Cardiac fibroblast (primary cell): ENCODE data around the gene ATP6V1E1.
A peak's percentile ranks its signal among the peaks of the same experiment; 100 is the strongest.

ENCODE experiments used
- DNase-seq, 2 donors: peaks; one replicate each; pipeline versions ENCODE4 v3.0.0 to v3.0.0-alpha.2; 2010; ENCODE audit warnings: low read depth in 2 of 2
- H3K4me3 ChIP-seq, 2 donors: replicated peaks in 1 of 2; 1 replicate in 1 of 2; 2 replicates in 1 of 2; pipeline ENCODE4 v1.5.1; 2011; ENCODE audit warnings: low read depth in 2 of 2, low read length in 2 of 2, mild to moderate bottlenecking in 2 of 2, moderate library complexity in 1 of 2
- TF ChIP-seq, protein P1 (sequence below): IDR thresholded peaks from one replicate; pipeline ENCODE4 v1.5.1; 2011; ENCODE audit warnings: low read depth, mild to moderate bottlenecking, low read length, inconsistent platforms

ATP6V1E1 gene

GRCh38 chr22:17633998-17634323 lies 5.4 kb upstream of the ATP6V1E1 start:
- TF ChIP-seq, protein P1, sequence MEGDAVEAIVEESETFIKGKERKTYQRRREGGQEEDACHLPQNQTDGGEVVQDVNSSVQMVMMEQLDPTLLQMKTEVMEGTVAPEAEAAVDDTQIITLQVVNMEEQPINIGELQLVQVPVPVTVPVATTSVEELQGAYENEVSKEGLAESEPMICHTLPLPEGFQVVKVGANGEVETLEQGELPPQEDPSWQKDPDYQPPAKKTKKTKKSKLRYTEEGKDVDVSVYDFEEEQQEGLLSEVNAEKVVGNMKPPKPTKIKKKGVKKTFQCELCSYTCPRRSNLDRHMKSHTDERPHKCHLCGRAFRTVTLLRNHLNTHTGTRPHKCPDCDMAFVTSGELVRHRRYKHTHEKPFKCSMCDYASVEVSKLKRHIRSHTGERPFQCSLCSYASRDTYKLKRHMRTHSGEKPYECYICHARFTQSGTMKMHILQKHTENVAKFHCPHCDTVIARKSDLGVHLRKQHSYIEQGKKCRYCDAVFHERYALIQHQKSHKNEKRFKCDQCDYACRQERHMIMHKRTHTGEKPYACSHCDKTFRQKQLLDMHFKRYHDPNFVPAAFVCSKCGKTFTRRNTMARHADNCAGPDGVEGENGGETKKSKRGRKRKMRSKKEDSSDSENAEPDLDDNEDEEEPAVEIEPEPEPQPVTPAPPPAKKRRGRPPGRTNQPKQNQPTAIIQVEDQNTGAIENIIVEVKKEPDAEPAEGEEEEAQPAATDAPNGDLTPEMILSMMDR = no peak
- no peak for DNase-seq
- H3K4me3 ChIP-seq = no peak overlapping the region

DNA sequence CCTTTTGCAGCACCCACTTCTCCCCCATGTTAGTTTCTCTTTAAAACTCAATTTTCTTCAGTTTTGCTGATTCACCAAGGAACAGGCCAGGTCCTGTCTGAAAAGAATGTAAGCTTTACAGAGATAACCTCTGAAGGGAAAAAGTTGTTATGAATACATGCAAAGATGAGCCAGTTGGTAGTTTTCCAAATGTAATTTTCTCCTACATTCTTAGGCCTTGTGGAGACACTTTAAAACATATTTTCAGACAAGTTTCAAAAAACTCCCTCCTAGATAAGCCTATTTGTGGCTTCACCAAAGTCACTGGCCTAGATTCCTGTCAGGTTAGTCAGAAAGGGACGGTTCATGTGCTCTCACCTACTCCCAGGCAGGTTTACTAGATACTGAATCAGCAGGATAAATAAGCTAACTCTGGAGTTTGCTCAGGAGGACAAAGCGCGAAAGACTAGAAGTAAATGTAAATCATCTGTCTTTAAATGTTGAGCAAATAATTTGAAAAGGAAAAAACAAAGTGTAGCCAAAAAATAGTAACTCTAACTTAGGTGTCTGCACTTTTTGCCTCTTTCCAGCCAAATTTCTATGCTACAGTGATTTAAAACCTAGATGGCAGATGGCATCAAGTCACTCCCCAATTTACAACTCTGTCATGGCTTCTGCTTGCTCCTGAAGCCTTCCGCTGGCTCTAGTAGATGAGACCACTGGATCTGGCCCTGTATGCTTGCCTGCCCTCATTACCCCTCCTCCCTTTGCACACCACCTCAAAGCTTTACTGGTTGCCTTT lies 4.9 kb upstream of the ATP6V1E1 start:
- no peak overlapping the region for H3K4me3 ChIP-seq
- TF ChIP-seq, protein P1 = no peak
- peak; percentile 71 to 77 for DNase-seq

DNA sequence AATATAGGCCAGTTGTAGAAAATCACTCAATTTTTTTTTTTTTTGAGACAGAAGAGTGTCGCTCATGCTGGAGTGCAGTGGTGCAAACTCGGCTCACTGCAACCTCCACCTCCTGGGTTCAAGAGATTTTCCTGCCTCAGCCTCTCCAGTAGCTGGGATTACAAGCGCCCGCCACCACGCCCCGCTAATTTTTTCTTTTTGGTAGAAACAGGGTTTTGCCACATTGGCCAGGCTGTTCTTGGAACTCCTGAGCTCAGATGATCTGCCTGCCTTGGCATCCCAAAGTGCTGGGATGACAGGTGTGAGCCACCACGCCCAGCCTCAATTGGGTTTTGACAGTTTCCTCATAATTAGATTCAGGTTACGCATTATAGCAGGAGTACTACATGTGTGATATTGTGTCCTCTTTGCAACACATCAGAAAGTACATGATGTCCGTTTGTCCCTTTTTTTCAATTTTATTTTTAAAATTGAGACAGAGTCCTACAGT lies 2.6 kb upstream of the ATP6V1E1 start:
- no peak for DNase-seq
- H3K4me3 ChIP-seq = no peak overlapping the region
- TF ChIP-seq, protein P1 = no peak

DNA sequence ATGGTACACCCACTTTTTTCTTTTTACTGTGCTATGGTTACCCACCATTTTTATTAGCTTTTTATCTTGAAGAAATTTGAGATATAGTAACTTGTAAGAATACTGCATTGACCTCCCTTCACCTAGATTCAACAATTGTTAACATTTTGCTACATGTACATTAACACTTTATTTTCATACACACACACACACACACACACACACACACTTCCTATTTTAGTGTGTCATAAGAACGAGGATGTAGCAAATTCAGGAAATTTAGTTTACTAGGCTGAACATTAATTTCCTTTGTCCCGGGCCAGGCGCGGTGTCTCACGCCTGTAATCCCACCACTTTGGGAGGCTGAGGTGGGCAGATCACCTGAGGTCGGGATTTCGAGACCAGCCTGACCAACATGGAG lies 1.1 kb upstream of the ATP6V1E1 start:
- no peak for DNase-seq
- H3K4me3 ChIP-seq = peak overlapping the region in 1 of 2 donors; percentile 100
- TF ChIP-seq, protein P1 = no peak

DNA sequence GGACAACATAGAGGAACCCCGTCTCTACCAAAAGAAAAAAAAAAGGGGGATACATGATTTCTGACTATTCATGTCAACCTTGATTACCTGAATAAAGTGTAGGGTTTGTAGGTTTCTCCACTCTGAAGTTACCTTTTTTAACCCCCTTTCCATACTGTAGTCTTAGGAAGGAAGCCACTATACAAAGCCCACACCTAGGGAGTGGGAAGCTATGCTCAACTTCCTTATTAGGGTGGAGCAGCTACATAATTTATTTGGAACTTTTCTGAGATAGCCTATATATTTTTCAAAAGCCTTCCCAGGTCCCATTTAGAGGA lies 582 bp upstream of the ATP6V1E1 start:
- TF ChIP-seq, protein P1 = no peak
- peak overlapping the region; percentile 99 to 100 for H3K4me3 ChIP-seq
- DNase-seq = no peak

- peak overlapping the region; percentile 99 to 100 for H3K4me3 ChIP-seq
- no peak for DNase-seq
- TF ChIP-seq, protein P1 = no peak
These were observed 566 bp downstream of the ATP6V1E1 start for GRCh38 chr22:17627961-17628405.

GRCh38 chr22:17613280-17613679 lies 15.3 kb downstream of the ATP6V1E1 start:
- no peak for DNase-seq
- TF ChIP-seq, protein P1 = no peak
- H3K4me3 ChIP-seq = no peak overlapping the region
